Esophagus squamous epithelium (tissue), 4 donors: Measurements from ENCODE around the gene COL27A1.

Experiments
- CTCF ChIP-seq, 6 experiments: fragments of 450-650 bp in 4 of 6; fragments of 200-600 bp in 2 of 6; sonication (generic) in 2 of 6; IDR thresholded peaks; one replicate each; pipeline ENCODE4 v1.5.1; 2016 to 2019; ENCODE audit warnings: antibody characterized with exemption in 6 of 6, mild to moderate bottlenecking in 4 of 6, moderate library complexity in 4 of 6
- POLR2A ChIP-seq, 4 donors: fragments of 450-650 bp; IDR thresholded peaks; one replicate each; pipeline ENCODE4 v1.6.1; 2017; ENCODE audit warnings: antibody characterized with exemption in 4 of 4, mild to moderate bottlenecking in 4 of 4, moderate library complexity in 3 of 4

GRCh38 chr9:114271556-114272510 lies 116.5 kb downstream of the COL27A1 start:
- TF ChIP-seq CTCF (IDR thresholded peaks at IDR 0.05) (peak in 4 of 6 experiments; percentile 7 to 36 (median 28)), POLR2A (IDR thresholded peaks at IDR 0.05) (no peak)
